Measurements from ENCODE around the gene ADAMTS2.

- TF ChIP-seq CTCF (IDR thresholded peaks at IDR 0.05; ENCODE audit: insufficient read depth, low read depth, low read length): no peak
- no peak for TF ChIP-seq EZH2 (IDR thresholded peaks at IDR 0.05; ENCODE audit: insufficient read depth, low read length)
Observed at GRCh38 chr5:179135441-179136215, 209.6 kb downstream of the ADAMTS2 start.

All from astrocyte (in vitro differentiated cells and primary cell).